NCI-H2081 (cell line): ENCODE measurements around the gene EFS.
"Not testable (repeated sequence)": the region's sequence is repeated elsewhere in the genome, so short reads cannot be mapped to it uniquely, and the experiment has no call there.

Experiments
- DNase-seq, 2 experiments: peaks; one replicate each; lab custom pipeline; 2025; lab: John Stamatoyannopoulos, UW

The EFS gene

DNA sequence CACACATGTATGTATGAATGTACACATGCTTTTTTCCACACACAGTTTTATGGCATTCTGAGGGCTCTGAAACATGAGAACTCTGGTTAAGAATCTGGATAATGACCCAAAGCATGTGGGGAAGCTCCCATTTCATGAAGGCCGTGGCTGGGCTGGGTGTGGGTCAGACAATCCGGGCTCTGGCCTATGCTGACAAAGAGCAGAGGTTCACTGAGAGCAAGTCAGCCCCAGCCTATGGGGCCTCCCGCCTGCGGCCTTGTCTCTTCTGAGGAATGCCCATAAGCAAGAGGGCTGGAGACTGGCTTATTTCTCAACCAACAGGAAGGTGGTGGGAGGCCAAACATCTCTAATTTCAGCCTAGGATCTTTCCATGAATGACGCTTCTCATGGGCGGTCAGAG lies 34.6 kb upstream of the EFS start:
- no peak for DNase-seq

DNA sequence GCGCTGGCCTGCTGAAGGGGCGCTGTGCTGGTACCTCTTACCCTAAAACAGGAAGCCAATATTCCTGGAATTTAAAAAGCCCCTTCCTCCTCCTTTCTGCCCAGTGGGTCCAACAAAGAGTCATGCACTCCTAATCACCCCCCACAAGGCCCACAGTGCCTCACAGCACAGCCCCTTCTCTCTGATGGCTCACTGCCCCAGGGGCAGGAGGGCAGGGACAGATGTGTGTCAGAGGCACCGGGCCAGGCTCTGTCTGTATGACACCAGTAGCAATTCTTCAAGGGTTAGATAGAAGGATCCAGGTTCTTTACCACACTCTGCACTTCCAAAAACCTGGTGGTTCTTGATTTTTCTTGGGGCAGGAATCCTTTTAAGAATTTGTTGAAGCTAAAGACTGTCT lies 34.2 kb upstream of the EFS start:
- DNase-seq = no peak

DNA sequence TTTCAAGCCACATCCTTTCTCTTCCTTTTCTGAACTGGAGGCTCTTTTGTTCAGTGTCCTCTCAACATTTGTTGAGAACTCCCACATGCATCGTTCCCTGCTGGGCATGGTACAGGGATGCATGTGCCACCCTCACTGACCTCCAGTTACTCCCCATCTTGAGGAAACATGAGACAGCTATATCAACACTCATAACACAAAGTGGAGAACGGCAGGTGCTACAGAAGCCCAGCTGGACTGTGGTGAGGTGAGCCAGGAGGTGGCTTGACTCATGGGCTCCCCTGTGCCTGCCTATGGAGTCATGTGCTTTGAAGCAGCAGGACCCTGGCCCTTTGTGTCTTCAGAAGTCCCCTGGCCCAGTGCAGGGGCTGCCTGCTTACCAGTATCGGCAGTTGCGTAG lies 33.4 kb upstream of the EFS start:
- DNase-seq = no peak

DNA sequence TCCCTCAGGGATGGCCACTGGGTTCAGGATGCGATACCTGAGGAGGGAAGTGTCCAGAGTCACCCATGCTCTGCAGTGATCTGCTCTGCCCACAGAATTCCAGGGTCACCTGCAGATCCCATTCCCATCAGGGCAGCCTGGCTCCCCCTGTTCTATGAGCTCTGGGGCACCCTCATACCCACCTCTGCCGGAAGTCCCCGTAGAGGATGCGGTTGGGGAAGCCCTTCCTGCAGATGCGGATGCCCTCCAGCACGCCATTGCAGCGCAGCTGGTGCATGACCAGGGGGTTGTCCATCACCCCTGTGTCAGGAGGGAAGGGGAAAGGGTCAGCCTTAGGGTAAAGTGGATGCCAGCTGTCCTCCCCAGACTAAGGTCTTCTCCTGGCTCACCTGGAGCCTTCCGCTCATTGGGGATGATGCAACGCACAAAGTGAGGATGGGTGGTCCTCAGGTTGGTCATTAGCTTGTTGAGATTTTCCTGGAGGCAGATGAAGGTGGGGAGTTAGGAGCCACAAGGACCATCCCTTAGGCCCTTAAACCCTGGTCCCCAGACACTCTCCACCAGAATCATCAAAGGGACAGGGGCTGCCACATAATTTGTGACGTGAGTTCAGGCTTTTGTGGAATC lies 31.9 kb upstream of the EFS start:
- no peak for DNase-seq

DNA sequence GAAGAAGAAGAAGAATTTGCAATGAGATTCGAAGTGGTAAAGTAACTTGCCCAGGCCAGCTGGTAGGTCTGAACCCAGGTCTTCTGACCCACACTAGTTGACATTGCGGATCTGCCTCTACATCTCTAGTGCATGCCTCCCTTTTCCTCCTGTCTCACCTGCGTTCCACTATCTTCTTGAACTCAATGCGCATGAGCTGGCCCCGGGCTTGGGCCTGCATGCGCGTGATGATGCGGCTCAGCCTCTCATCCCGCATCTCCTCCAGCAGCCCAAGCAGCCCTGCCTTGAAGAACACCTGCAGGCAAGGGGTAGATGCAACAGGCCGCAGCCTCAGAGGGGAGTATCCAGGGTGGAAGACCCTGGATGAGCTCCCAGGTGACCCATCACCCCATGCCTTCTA lies 31.2 kb upstream of the EFS start:
- DNase-seq = no peak

DNA sequence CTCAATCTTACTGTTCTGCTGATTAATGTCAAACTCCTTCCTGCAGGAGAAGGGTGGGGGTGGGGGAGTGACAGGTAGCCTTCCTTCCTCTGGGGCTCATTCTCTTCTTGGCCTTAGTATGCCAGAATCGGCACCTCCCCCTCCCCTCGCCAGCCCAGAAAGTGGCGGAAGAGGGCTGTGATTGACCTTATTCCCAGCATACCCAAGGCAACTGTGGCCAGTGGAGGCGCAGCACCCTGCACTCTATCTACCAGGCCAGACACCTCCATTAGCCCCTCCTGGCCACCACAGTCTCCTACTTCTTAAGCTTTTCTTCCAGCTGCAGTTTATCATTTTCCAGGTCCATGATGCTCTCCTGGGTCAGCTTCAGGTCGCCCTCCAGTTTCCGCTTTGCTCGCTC lies 27.6 kb upstream of the EFS start:
- no peak for DNase-seq

DNA sequence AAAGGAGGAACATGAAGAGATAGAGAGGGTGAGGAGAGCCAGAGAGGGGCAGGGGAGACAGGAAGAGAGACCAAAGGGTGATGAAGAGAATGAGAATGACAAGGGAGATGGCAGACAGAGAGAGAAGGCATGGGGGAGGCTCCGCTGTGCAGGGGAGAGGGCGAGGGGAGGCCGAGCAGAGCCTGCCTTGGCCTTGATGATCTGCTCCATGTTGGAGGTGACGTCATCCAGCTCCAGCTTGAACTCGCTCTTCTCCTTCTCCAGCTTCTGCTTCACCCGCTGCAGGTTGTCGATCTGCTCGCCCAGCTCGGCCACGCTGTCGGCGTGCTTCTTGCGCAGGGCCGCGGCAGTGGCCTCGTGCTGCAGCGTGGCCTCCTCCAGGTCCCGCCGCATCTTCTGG lies 24.9 kb upstream of the EFS start:
- not testable (repeated sequence) for DNase-seq

DNA sequence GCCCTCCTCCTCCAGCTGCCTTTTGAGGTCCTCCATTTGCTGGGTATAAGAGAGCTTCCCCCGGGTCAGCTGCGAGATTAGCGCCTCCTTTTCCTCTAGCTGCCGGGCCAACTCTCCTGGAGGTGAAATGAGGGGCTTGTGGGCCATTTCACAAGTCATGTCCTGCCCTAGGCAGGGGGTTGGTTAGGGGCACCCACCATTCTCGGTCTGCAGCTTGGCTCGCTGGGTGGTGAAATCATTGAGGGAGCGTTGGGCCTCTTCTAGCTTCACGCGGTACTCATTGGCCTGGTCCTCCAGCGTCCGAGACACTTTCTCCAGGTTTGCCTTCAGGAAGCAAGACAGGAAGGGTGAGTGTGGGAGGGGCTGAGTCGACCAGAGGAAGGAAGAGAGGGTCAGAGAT lies 24.4 kb upstream of the EFS start:
- no peak for DNase-seq

DNA sequence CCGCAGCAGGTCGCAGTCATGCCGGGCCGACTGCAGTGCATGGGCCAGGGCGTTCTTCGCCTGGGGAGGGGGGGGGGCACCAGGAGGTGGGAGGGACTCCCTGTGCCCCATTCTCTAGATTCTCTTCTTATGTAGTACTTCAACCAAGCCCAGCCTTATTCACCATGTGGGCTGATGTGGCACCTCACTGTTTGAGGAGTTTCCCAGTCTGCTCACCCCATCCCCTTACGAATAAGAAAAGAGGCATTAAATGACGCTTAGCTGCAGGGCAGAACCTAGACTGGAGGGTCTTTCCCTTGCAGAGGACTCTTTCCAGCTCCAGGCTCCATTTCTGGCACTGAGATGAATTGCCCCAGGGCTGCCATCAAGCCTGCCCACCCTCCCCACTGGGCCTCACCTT lies 24.0 kb upstream of the EFS start:
- no peak for DNase-seq

DNA sequence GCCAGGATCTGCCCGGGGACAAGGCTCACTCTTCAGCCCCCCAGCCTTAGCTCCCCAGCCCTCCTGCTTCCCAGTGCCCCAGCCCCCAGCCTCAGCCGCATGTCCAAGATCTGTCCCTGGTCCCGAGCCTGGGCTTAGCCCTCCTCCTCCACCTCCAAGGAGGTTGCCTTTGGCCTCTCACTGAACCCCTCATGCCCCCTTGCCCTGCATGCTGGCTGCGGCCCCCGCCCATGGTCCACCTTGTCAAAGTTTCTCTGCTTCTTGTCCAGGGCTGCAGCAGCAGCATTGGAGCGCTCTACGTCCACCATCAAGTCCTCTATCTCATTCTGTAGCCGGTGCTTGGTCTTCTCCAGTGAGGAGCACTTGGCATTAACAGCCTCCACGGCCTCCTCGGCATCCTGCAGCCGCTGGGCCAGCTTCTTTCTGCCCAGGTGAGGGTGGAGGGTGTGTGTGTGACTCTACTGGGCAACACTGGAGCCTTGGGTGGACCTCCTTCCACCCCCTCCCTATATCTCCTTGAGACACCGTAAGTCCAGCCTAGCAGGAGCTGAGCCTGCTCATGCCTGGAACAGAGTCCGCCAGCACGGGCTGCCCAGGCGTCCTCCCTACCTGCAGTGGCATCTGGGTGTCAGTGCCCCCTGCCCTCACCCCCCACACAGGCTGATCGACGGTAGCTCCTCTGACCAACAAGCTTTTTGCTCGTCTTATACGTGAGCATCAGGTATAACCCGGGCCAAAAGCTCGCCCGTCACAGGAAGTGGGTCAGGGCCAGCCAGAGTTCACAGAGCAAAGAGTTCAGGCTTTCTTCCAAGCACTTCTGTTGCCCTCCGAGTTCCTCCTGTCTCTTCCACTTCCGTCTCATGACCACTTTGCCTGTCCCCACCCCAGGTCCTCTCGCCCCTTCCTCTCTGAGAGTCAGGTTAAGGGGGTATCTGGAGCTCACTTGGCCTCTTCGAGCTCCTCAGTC lies 23.2 kb upstream of the EFS start:
- no peak for DNase-seq

DNA sequence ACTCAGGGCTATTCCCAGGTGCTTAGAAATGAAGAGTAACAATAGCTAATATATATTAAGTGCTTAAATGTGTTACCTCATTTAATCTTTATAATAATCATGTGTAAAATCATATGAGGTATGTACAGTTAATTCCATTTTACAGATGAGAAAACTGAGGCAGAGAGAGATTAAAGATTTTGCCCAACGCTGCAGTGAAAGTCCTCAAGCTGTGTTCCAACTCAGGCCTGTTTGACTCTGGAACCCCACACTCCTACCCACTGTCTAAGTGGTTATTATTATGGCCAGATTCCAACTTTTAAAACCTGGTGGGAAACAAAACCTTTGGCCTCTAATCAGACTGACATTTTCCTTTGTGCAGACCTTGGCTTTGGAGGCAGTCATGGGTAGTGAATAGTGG lies 22.0 kb upstream of the EFS start:
- DNase-seq = no peak

DNA sequence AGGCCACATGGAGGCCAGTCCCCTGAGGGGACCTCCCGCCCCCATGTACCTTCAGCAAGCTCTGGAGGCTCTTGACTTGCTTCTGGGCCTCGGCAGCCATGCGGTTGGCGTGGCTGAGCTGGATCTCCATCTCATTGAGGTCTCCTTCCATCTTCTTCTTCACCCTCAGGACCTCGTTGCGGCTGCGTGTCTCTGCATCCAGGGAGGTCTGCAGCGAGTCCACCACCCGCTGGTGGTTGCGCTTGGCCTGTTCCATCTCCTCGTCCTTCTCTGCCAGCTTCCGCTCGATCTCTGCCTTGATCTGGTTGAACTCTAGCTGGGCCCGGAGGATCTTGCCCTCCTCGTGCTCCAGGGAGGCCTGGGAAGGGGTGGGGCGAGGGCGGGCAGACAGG lies 21.3 kb upstream of the EFS start:
- not testable (repeated sequence) for DNase-seq

DNA sequence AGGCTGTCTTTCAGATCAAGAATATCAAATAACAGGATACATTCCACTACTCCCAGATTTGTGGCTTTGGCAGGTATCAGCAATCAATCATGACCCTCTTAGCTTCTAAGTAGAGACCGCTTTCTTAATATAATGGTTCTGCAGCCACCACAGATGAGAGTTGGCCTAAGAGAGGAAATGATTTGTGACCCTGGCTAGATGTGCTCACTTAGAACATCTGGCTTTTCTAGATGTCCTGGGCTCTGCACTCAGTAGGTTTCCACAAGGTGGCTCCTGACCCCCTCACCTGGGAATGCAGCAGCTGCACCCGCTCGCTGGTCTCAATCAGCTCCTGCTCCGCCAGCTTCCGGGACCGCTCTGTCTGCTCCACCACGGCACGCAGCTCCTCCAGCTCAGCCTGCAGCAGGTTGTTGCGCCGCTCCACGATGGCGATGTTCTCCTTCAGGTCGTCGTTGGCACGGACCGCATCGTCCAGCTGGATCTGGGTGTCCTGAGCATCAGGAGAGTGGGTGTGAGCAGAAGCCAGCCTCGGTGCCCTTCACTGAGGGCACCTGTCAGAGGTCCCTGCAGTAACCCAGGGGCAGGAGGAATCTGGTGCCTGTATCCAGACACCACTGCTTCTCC lies 20.8 kb upstream of the EFS start:
- DNase-seq = no peak

DNA sequence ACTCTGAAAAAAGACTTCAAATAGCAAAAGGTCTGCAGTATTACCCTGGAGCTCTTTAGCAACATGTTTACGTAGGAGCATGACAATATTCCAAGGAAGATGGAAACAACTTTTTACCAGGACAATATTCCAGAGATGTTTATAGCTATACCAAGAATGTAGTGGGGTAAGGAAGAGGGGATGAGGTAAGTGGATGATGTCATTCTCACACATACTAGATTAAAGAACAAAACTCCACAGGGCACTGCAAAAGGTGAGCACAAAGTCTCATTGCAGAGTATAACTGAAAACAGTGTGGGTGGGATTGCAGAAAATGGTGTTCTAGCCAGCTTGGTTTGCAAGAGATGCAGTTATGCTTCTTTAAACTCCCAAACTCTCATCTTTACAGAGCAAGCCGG lies 20.3 kb upstream of the EFS start:
- DNase-seq = no peak

DNA sequence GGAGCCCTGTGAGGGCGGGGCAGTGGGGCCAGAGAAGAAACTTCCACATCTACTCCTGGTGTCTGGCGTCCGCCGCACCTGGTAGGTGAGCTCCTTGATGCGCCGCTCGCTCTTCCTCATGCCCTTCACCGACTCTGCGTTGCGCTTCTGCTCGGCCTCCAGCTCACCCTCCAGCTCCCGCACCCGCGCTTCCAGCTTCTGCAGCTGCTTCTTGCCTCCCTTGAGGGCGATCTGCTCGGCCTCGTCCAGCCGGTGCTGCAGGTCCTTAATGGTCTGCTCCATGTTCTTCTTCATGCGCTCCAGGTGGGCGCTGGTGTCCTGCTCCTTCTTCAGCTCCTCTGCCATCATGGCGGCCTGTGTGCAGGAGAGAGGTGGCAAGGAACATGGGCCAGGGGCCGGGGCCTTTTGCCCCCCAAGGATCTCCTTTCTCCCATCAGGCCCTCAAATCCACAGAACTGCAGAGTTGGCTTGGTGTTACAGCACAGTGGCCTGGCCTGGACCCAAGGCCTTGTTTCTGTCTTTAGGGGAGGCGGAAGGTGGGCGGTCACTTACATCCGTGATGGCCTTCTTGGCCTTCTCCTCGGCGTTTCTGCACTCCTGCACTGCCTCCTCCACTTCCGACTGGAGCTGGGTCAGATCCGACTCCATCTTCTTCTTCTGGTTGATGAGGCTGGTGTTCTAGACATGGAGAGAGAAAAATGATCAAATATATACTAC lies 19.6 kb upstream of the EFS start:
- no peak for DNase-seq

DNA sequence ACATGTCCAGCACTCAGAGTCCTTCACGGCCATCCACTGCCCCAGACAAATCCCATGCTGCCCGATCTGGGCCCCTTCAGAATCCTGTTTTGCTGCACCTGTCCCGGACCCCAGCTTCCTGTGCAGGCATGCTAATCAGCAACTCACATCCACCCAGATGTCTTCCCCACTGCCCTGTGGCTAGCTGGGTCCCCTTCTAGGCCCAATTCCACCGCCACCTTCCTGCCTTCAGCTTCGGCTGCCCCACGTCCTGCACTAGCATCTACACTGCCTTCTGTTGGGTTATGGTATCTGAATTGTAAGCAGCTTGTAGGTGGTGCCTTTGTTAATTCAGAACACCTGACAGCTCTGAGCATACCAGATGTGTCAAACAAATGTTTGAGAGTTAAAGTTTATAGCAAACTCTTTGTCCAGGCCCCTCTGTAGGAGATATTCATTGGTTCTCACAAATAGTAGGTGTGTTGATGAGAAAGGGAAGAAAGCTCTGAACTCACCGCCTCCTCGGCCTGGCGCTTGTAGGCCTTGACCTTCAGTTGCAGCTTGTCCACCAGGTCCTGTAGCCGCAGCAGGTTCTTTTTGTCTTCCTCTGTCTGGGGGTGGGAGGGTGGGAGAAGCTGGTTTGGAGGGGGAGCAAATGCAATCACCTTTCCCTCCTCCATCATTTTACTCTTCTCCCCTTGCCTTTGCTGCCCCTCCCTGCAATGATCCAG lies 17.9 kb upstream of the EFS start:
- DNase-seq = no peak

DNA sequence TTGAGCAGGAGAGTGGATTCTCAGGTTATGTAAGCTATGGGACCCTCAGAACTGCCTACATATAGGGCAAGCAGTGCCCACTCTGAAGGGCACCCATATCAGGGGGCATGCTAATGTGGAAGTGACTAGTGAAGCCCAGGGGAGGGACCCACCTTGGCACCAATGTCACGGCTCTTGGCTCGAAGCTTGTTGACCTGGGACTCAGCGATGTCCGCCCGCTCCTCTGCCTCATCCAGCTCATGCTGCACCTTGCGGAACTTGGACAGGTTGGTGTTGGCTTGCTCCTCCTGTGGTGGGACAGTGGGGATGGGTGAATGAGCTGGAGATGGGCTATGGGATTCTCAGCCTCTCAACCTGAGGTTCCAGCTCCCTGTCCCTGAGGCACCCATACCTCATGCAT lies 17.3 kb upstream of the EFS start:
- DNase-seq = no peak

DNA sequence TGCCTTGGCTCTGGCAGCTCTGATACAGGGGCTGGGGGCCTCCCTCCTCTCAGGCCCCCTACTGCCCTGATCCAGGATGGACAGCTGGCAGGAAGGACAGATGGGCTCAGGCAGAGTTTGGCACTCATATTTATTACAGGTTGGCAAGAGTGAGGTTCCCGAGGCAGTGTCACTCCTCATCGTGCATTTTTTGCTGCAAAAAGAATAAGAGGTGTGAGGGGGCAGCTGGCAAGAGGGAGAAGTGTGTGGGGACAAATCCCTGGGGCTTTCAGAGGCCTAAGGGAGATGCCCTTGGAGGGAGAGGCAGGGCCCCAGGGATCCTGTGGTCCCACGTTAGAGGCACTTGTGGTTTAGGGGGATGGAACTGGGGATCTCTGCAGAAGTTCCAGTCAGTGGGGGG lies 16.9 kb upstream of the EFS start:
- no peak for DNase-seq

DNA sequence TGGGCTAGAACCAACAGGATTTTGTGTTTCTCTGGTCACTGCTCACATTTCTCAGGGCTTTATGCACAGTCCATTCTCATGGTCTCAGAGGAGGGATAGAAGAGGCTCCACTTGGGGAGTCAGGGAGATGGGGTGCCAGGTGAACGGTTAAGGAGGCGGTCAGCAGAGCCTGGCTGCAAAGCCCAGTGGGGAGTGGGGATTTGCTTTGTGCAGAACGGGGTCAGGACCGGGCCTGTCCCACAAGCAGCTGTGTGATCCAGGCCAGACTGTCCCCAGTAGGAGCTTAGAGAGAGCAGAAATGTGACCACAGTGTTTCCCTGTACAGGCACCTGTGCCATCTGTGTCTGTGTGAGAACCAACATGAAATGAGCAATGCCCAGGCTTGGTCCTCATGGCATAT lies 16.0 kb upstream of the EFS start:
- DNase-seq = no peak

DNA sequence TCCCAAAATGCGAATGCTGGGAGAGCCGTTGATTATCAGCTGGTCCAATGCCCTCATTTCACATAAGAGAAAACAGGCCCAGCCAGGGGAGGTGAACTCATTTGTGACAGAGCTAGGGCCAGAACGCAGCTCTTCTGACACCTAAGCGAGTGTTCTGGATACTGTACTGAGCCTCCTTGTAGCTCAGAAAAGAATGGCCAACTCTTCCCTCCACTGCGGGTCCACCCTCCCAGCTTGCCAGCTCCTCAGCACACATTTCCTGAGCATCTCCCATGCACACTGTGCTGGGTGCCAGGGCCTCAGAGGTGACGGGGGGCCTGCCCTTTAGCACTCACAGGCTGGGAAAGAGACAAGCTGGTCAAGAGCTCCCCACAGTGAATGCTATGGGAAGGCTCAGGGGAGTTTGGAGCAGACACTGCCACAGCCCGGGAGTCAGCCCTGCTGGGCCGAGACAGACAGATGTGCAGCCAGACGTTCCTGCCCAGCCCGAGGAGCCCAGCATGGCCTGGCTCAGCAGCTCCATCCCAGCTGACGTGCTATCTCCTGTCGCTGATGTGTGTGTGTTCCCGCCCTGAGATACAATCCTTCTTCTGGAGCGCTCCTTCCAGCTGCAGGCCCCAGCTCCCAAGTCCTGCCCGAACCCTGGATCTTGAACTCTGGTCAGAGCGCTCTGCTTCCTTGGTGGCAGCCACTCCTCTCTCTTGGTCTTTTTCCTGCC lies 15.4 kb upstream of the EFS start:
- no peak for DNase-seq
